Heart right ventricle (tissue), 16 donors: Measurements from ENCODE around the gene ACMSD. TPM values are rescaled to one million over a fixed set of nuclear protein-coding genes. Genes with fewer than 3 reads are reported as not detected.

Experiments used
- ATAC-seq, 8 donors: fragments of 200-7000 bp; cut with Tn5 transposase; one replicate each; pipeline ENCODE4 v1.9.1; 2020; ENCODE audit warnings: mild to moderate bottlenecking in 8 of 8, moderate library complexity in 8 of 8, moderate number of reproducible peaks in 1 of 8
- DNase-seq, 2 donors: peaks; one replicate each; pipeline ENCODE4 v3.0.0-alpha.2; 2020
- H3K27ac ChIP-seq, 10 donors: fragments of 200-600 bp; sonication (generic) in 2 of 10; one replicate each; pipeline versions ENCODE4 v1.5.0 to v1.8.0; 2020 to 2022; ENCODE audit warnings: mild to moderate bottlenecking in 3 of 10
- H3K27me3 ChIP-seq, 7 donors: fragments of 200-600 bp; one replicate each; pipeline ENCODE4 v1.8.0; 2021 to 2022; ENCODE audit warnings: mild to moderate bottlenecking in 2 of 7
- H3K36me3 ChIP-seq, 9 donors: fragments of 200-600 bp; sonication (generic) in 1 of 9; one replicate each; pipeline versions ENCODE4 v1.5.0 to v1.8.0; 2020 to 2022; ENCODE audit warnings: mild to moderate bottlenecking in 2 of 9
- H3K4me1 ChIP-seq, 9 donors: fragments of 200-600 bp; sonication (generic) in 1 of 9; one replicate each; pipeline versions ENCODE4 v1.5.0 to v1.8.0; 2020 to 2022; ENCODE audit warnings: mild to moderate bottlenecking in 4 of 9
- H3K4me3 ChIP-seq, 10 donors: fragments of 200-600 bp; sonication (generic) in 2 of 10; one replicate each; pipeline versions ENCODE4 v1.5.0 to v1.8.0; 2020 to 2022; ENCODE audit warnings: mild to moderate bottlenecking in 7 of 10, moderate library complexity in 2 of 10
- H3K9me3 ChIP-seq, 11 donors: fragments of 200-600 bp in 10 of 11; sonication (generic) in 2 of 11; one replicate each; pipeline versions ENCODE4 v1.5.0 to v1.8.0; 2013 to 2022; ENCODE audit warnings: mild to moderate bottlenecking in 2 of 11, control low read depth in 1 of 11, moderate library complexity in 1 of 11
- CTCF ChIP-seq, 9 donors: fragments of 200-600 bp; sonication (generic) in 2 of 9; IDR thresholded peaks; one replicate each; pipeline versions ENCODE4 v1.5.0 to v1.8.0; 2021 to 2022; ENCODE audit warnings: antibody characterized with exemption in 9 of 9, mild to moderate bottlenecking in 5 of 9, moderate library complexity in 1 of 9
- WGBS, 2 donors: extraction: QIAGEN DNeasy Blood & Tissue Kit; methylation state at CpG; one replicate each; pipeline ENCODE4 v1.1.7; 2013; ENCODE audit warnings: inconsistent platforms in 1 of 2; 5-methylcytosine and 5-hydroxymethylcytosine counted together
- intact Hi-C, 10 donors: fragments of 100-400 bp; cut with DNase I; formaldehyde crosslinking; loops; one replicate each; pipeline versions ENCODE4 v1.11.1 to v1.14.2; 2022
- polyA plus RNA-seq, 2 donors: library from polyadenylated mRNA; stranded (reverse); fragments of 200-250 nt; gene quantifications; one replicate each; pipeline ENCODE4 v1.2.3, GENCODE V29; 2013
- total RNA-seq, 10 donors: library from RNA; stranded (reverse); fragmentation: NEBNext Ultra II Directional in 3 of 10; extraction: Animal tissue kit (Norgen Biotek cat#: 25700) in 3 of 10; gene quantifications; one replicate each; pipeline versions ENCODE4 v1.2.1 to v1.2.4, GENCODE V29; 2021 to 2023
- donor health status: Arrhythmogenic right ventricular cardiomyopathy.
- donor health status: ischemic (EF 13 %, LVEDD 7.1; RV severe dilation, severe dysfunction).
- donor health status: healthy with polysubstance abuse.
- donor health status: DM: no; HTN: yes; CAD: no.
- donor health status: DM: no; HTN: no; CAD: no.
- donor health status: ischemic (EF 25% LVEDD 6.9; RV normal size, moderate dysfunction).
- donor health status: ischemic (EF 25% LVEDD 5.7; RV mildly dilated, moderate dysfunction).
- donor health status: healthy.
- donor health status: DM: yes; HTN: yes; CAD: no.
- donor health status: Ischemic cardiomyopathy.
- donor health status: ischemic (EF 35%, LVEDD 5.7; RV mildly dilated, moderate dysfunction).
- donor health status: nonischemic (EF 11% LVEDD 7.7; RV severe dilation, severe dysfunction).
- donor health status: DM: yes; HTN: yes; CAD: no.
- donor health status: PGD.
- donor health status: ischemic (EF 29% LVEDD 5.4; RV normal size, mild dysfunction).
- donor health status: nonischemic (EF 23%, LVEDD 6.1; RV moderate dilation, normal function).

ACMSD gene
- total and polyA plus RNA-seq, 12 donors = not detected

- H3K4me3 ChIP-seq = no peak overlapping the region
- intact Hi-C loops = no loop called here
- no peak overlapping the region for H3K27ac ChIP-seq
- no peaks in the 10 kb centered on the region for H3K9me3 ChIP-seq
- H3K27me3 ChIP-seq = no peaks in the 10 kb centered on the region
- no peak for TF ChIP-seq CTCF (IDR thresholded peaks at IDR 0.05)
- ATAC-seq (peak in 1 of 8 donors; percentile 43), DNase-seq (no peak)
- H3K4me1 ChIP-seq = peaks cover 0 to 21% (median 0%) of the 10 kb centered on the region in 9 donors
- WGBS, 2 donors = 82 to 87% methylated on average over 2 of the region's 2 CpGs
- peaks cover 0 to 90% (median 31%) of the 10 kb centered on the region in 9 donors for H3K36me3 ChIP-seq
Measured at GRCh38 chr2:134943540-134943939, 105.1 kb downstream of the ACMSD start.

GRCh38 chr2:134944975-134945374 is 106.6 kb downstream of the ACMSD start:
- 63 to 86% methylated on average over 1 of the region's 1 CpG for WGBS, 2 donors
- H3K4me1 ChIP-seq = peaks cover 0 to 21% (median 0%) of the 10 kb centered on the region in 9 donors
- TF ChIP-seq CTCF (IDR thresholded peaks at IDR 0.05) = no peak
- intact Hi-C loops = no loop called here
- ATAC-seq (no peak), DNase-seq (no peak)
- H3K27me3 ChIP-seq = no peaks in the 10 kb centered on the region
- peaks cover 0 to 90% (median 25%) of the 10 kb centered on the region in 9 donors for H3K36me3 ChIP-seq
- no peak overlapping the region for H3K4me3 ChIP-seq
- no peak overlapping the region for H3K27ac ChIP-seq
- no peaks in the 10 kb centered on the region for H3K9me3 ChIP-seq

GRCh38 chr2:134946073-134946472 is 107.7 kb downstream of the ACMSD start:
- Histone ChIP-seq H3K4me3 (no peak overlapping the region), H3K27ac (no peak overlapping the region), H3K36me3 (peaks cover 0 to 89% (median 22%) of the 10 kb centered on the region in 9 donors), H3K4me1 (peaks cover 0 to 21% (median 0%) of the 10 kb centered on the region in 9 donors), H3K27me3 (no peaks in the 10 kb centered on the region), H3K9me3 (no peaks in the 10 kb centered on the region)
- no peak for TF ChIP-seq CTCF (IDR thresholded peaks at IDR 0.05)
- intact Hi-C loops = no loop called here
- 70 to 75% methylated on average over 6 of the region's 6 CpGs for WGBS, 2 donors
- no peak for ATAC-seq
- no peak for DNase-seq

GRCh38 chr2:134949981-134950708 is 111.7 kb downstream of the ACMSD start:
- no peaks in the 10 kb centered on the region for H3K9me3 ChIP-seq
- no peaks in the 10 kb centered on the region for H3K27me3 ChIP-seq
- no peak for TF ChIP-seq CTCF (IDR thresholded peaks at IDR 0.05)
- H3K4me1 ChIP-seq = no peaks in the 10 kb centered on the region
- H3K27ac ChIP-seq = no peak overlapping the region
- intact Hi-C loops = no loop called here
- ATAC-seq (no peak), DNase-seq (no peak)
- H3K36me3 ChIP-seq = peaks cover 0 to 99% (median 43%) of the 10 kb centered on the region in 9 donors
- H3K4me3 ChIP-seq = no peak overlapping the region
- WGBS, 2 donors = 92 to 93% methylated on average over 7 of the region's 7 CpGs
